Duodenal mucosa (tissue), 2 donors: ENCODE results near the gene YAP1.

Source experiments
- H3K27ac ChIP-seq: one replicate; pipeline ENCODE4 v1.7.0; 2013; ENCODE audit warnings: low read depth, low read length
- H3K27me3 ChIP-seq, 2 donors: one replicate each; pipeline ENCODE4 v1.7.0; 2013; ENCODE audit warnings: low read length in 2 of 2, control low read depth in 1 of 2; ENCODE audit not compliant: insufficient read depth in 2 of 2, control insufficient read depth in 1 of 2
- H3K36me3 ChIP-seq, 2 donors: one replicate each; pipeline ENCODE4 v1.7.0; 2013; ENCODE audit warnings: low read length in 2 of 2, control low read depth in 1 of 2; ENCODE audit not compliant: insufficient read depth in 2 of 2, control insufficient read depth in 1 of 2
- H3K4me1 ChIP-seq, 2 donors: one replicate each; pipeline ENCODE4 v1.7.0; 2013; ENCODE audit warnings: low read length in 2 of 2, control low read depth in 1 of 2; ENCODE audit not compliant: insufficient read depth in 2 of 2, control insufficient read depth in 1 of 2
- H3K4me3 ChIP-seq, 2 donors: one replicate each; pipeline ENCODE4 v1.7.0; 2013; ENCODE audit warnings: low read length in 2 of 2, low read depth in 1 of 2
- H3K9ac ChIP-seq, 2 donors: one replicate each; pipeline ENCODE4 v1.7.0; 2013; ENCODE audit warnings: low read length in 2 of 2, low read depth in 1 of 2
- H3K9me3 ChIP-seq, 2 donors: one replicate each; pipeline ENCODE4 v1.7.0; 2013; ENCODE audit warnings: low read length in 2 of 2, control low read depth in 1 of 2; ENCODE audit not compliant: control insufficient read depth in 1 of 2

The YAP1 gene

GRCh38 chr11:102268083-102268984, 158.1 kb downstream of the YAP1 start:
- H3K9me3 ChIP-seq, result no peaks in the 10 kb centered on the region
- H3K27me3 ChIP-seq, result no peaks in the 10 kb centered on the region
- no peaks in the 10 kb centered on the region for H3K36me3 ChIP-seq
- H3K4me3 ChIP-seq, result peak overlapping the region; percentile 79 to 86
- peak overlapping the region; percentile 63 to 85 for H3K9ac ChIP-seq
- H3K27ac ChIP-seq, result peak overlapping the region; percentile 35
- H3K4me1 ChIP-seq, result peaks cover 27 to 40% of the 10 kb centered on the region in 2 donors

DNA sequence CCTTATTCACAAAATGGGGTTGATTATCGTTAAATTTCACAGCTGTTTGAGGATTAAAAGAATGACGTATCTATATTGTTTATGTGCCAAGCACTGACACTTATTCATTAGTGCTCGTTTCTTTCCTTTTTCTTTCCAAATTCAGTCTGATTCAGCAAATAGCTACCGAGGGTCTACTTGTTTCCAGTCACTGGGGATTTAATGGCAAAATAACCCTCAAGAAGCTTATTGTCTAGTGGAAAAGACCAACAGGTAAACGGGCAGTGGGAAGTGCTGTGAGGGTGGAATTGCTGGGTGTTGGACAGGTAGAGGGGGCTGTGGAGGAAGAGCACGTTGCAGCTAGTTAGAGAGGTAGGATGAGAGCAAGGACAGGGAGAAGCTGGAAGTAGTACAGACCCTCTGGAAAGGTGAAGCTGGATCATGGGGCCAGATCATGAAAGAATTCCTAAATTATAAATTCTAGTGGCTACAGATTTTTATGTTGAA, 158.8 kb downstream of the YAP1 start:
- Histone ChIP-seq H3K27ac (no peak overlapping the region), H3K4me3 (peak overlapping the region; percentile 79 to 86), H3K27me3 (no peaks in the 10 kb centered on the region), H3K4me1 (peaks cover 27 to 40% of the 10 kb centered on the region in 2 donors), H3K9ac (peak overlapping the region; percentile 63 to 64), H3K9me3 (no peaks in the 10 kb centered on the region), H3K36me3 (no peaks in the 10 kb centered on the region)

- Histone ChIP-seq H3K36me3 (no peaks in the 10 kb centered on the region), H3K4me1 (peaks cover 27 to 40% of the 10 kb centered on the region in 2 donors), H3K9ac (peak overlapping the region in 1 of 2 donors; percentile 2), H3K9me3 (peaks cover 0 to 2% of the 10 kb centered on the region in 2 donors), H3K27ac (no peak overlapping the region), H3K27me3 (no peaks in the 10 kb centered on the region), H3K4me3 (no peak overlapping the region)
These were observed 159.7 kb downstream of the YAP1 start for GRCh38 chr11:102269927-102270326.

DNA sequence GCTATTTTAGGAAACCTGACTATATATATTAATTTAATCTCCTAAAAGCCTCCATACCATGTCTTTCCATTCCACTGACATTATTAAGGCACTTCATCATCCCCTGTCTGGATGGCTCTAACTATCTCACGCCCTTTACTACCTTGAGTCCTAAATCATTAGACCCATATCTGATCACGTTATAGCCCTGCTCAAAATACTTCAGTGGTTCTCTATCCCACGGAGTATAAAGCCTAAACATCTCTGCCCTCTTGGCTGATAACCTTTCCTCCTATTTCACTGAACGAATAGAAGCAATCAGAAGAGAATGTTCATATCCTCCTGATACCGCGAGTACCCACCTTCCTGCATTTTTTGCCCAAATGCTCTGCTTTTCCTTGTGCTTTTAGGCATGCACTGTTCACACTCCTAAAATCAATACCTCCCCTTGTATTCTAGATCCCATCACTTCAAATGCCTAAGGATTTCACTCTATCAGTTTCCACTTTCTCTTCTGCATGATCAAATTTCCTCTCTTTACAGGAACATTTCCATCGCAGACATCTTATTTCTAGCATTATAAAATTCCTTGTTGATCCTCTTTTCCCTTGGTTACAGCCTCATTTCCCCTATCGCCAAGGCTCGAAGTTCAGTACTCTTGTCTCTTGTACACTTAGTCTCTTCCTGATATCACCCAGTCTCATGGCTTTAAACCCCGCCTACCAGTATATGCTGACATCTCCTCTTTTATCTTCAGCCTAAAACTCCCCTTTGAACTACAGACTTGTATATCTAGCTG, 162.0 kb downstream of the YAP1 start:
- Histone ChIP-seq H3K4me3 (peak overlapping the region in 1 of 2 donors; percentile 41), H3K4me1 (peaks cover 27 to 50% of the 10 kb centered on the region in 2 donors), H3K36me3 (no peaks in the 10 kb centered on the region), H3K9me3 (peaks cover 0 to 2% of the 10 kb centered on the region in 2 donors), H3K27me3 (no peaks in the 10 kb centered on the region), H3K27ac (no peak overlapping the region), H3K9ac (no peak overlapping the region)

GRCh38 chr11:102274628-102275027, 164.4 kb downstream of the YAP1 start:
- peaks cover 0 to 2% of the 10 kb centered on the region in 2 donors for H3K9me3 ChIP-seq
- H3K27ac ChIP-seq, result no peak overlapping the region
- H3K9ac ChIP-seq, result no peak overlapping the region
- no peaks in the 10 kb centered on the region for H3K36me3 ChIP-seq
- peaks cover 11 to 35% of the 10 kb centered on the region in 2 donors for H3K4me1 ChIP-seq
- H3K27me3 ChIP-seq, result no peaks in the 10 kb centered on the region
- no peak overlapping the region for H3K4me3 ChIP-seq

- peaks cover 12 to 36% of the 10 kb centered on the region in 2 donors for H3K4me1 ChIP-seq
- H3K4me3 ChIP-seq, result no peak overlapping the region
- H3K27ac ChIP-seq, result no peak overlapping the region
- no peaks in the 10 kb centered on the region for H3K36me3 ChIP-seq
- H3K9me3 ChIP-seq, result peaks cover 0 to 2% of the 10 kb centered on the region in 2 donors
- H3K27me3 ChIP-seq, result no peaks in the 10 kb centered on the region
- H3K9ac ChIP-seq, result no peak overlapping the region
These were observed 166.1 kb downstream of the YAP1 start for GRCh38 chr11:102276362-102276761.

GRCh38 chr11:102276783-102277182, 166.5 kb downstream of the YAP1 start:
- Histone ChIP-seq H3K4me1 (peaks cover 10 to 36% of the 10 kb centered on the region in 2 donors), H3K27ac (no peak overlapping the region), H3K27me3 (no peaks in the 10 kb centered on the region), H3K9me3 (peaks cover 0 to 2% of the 10 kb centered on the region in 2 donors), H3K4me3 (no peak overlapping the region), H3K36me3 (no peaks in the 10 kb centered on the region), H3K9ac (no peak overlapping the region)

DNA sequence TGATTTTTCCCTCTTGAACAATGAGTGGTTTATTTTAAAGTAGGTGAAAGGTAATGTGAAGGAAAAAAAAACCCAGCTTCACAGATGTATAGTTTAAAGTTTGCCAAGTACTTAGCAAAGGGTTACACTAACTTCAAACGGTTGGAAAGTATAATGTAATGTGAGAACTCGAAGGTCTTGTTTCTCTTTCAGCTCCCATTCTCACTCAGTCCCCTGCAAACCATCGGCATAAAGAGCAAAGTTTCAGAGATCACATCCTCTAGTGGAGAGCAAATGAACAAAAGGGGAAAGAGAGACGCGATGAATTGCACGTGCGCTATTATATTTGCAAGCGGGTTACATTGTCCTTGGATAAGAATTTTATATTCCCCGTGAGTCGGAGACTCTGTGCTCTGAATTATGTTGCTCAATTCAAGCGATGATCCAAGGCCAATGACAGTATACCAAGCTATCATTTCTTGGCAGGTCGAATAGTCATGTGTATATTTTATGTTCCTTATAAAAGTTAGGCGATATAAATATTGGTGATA, 169.5 kb downstream of the YAP1 start:
- H3K9ac ChIP-seq, result peak overlapping the region; percentile 15 to 20
- H3K4me3 ChIP-seq, result peak overlapping the region; percentile 43 to 52
- no peak overlapping the region for H3K27ac ChIP-seq

GRCh38 chr11:102280245-102280833, 170.1 kb downstream of the YAP1 start:
- peak overlapping the region in 1 of 2 donors; percentile 20 for H3K9ac ChIP-seq
- peak overlapping the region; percentile 3 for H3K27ac ChIP-seq
- peaks cover 7 to 36% of the 10 kb centered on the region in 2 donors for H3K4me1 ChIP-seq
- no peaks in the 10 kb centered on the region for H3K9me3 ChIP-seq
- H3K36me3 ChIP-seq, result no peaks in the 10 kb centered on the region
- no peaks in the 10 kb centered on the region for H3K27me3 ChIP-seq
- peak overlapping the region; percentile 43 to 52 for H3K4me3 ChIP-seq

More for the DNA sequence above, 169.5 kb downstream of the YAP1 start:
- Histone ChIP-seq H3K36me3 (no peaks in the 10 kb centered on the region), H3K9me3 (peaks cover 0 to 1% of the 10 kb centered on the region in 2 donors), H3K4me1 (peaks cover 7 to 36% of the 10 kb centered on the region in 2 donors), H3K27me3 (no peaks in the 10 kb centered on the region)
